HCT116 (cell line): ENCODE results near the gene FAM118A. TPM values are rescaled to one million over a fixed set of nuclear protein-coding genes. Genes with fewer than 3 reads are reported as not detected.
"Not testable (repeated sequence)": the region's sequence is repeated elsewhere in the genome, so short reads cannot be mapped to it uniquely, and the experiment has no call there.

Source experiments
- ATAC-seq: fragments of 200-7000 bp; cut with Tn5 transposase; 2 replicates; pipeline ENCODE4 v1.9.1; 2020; ENCODE audit warnings: mild to moderate bottlenecking, moderate library complexity
- BruUV-seq: library from RNA; stranded (reverse); fragments of 400-500 nt; replicated peaks from 2 replicates; lab custom pipeline; 2021; lab: Mats Ljungman, UMichigan
- CTCF ChIA-PET: fragments of 300-600 bp; sonication (Branson Sonifier 250); formaldehyde crosslinking; loops from one replicate; lab custom pipeline; 2021; ENCODE audit warnings: antibody characterized with exemption; lab: Charles Lee
- POLR2A ChIA-PET: fragments of 300-600, 350-600 bp; sonication (Branson Sonifier 250); formaldehyde crosslinking; loops from one replicate; lab custom pipeline; 2021; ENCODE audit warnings: antibody characterized with exemption; lab: Charles Lee
- RAD21 ChIA-PET, 2 experiments: fragments of 300-600 bp; sonication (Branson Sonifier 250); formaldehyde crosslinking; loops; one replicate each; lab custom pipeline; 2023; ENCODE audit warnings: low total read pairs in 2 of 2; ENCODE audit not compliant: uncharacterized antibody in 2 of 2, unreplicated experiment in 2 of 2, low non-redundant PET in 1 of 2; lab: Charles Lee
- DNase-seq: peaks from one replicate; pipeline ENCODE4 v3.0.0-alpha.2; 2010; ENCODE audit warnings: low read depth, low spot score
- H2AFZ ChIP-seq: fragments of 200-600 bp; shearing (Covaris generic), sonication (generic); 2 replicates; pipeline ENCODE4 v1.6.1; 2017; ENCODE audit warnings: low read depth, mixed run types, mixed read lengths, antibody characterized with exemption, low read length; ENCODE audit not compliant: poor library complexity, severe bottlenecking
- H3K27ac ChIP-seq: 2 replicates; pipeline ENCODE4 v1.5.1; 2012; ENCODE audit warnings: low read depth, low read length
- H3K27me3 ChIP-seq: fragments of 200-600 bp; sonication (generic); 2 replicates; pipeline ENCODE4 v1.6.1; 2016; ENCODE audit warnings: mixed run types, low read length, mixed read lengths; ENCODE audit not compliant: insufficient read depth
- H3K36me3 ChIP-seq, 2 experiments: fragments of 200-500 bp in 1 of 2; fragments of 200-600 bp in 1 of 2; sonication (Bioruptor generic) in 1 of 2; sonication (generic) in 1 of 2; 2 replicates each; pipeline versions ENCODE4 v1.5.1 to v1.6.1; 2014 to 2016; ENCODE audit warnings: low read length in 2 of 2, inconsistent platforms in 1 of 2, mixed read lengths in 1 of 2, mixed run types in 1 of 2; ENCODE audit not compliant: insufficient read depth in 2 of 2, control insufficient read depth in 1 of 2
- H3K4me1 ChIP-seq, 2 experiments: fragments of 200-600 bp in 1 of 2; sonication (generic) in 1 of 2; 2 replicates each; pipeline versions ENCODE4 v1.5.1 to v1.6.1; 2012 to 2017; ENCODE audit warnings: low read length in 2 of 2, inconsistent platforms in 1 of 2, mild to moderate bottlenecking in 1 of 2, mixed read lengths in 1 of 2, mixed run types in 1 of 2, moderate library complexity in 1 of 2; ENCODE audit not compliant: insufficient read depth in 2 of 2, control insufficient read depth in 1 of 2
- H3K4me2 ChIP-seq: fragments of 200-600 bp; sonication (generic); 2 replicates; pipeline ENCODE4 v1.6.1; 2017; ENCODE audit warnings: mixed run types, low read length, mixed read lengths
- H3K4me3 ChIP-seq, 2 experiments: fragments of 200-600 bp in 1 of 2; sonication (generic) in 1 of 2; replicated peaks in 1 of 2; 2 replicates each; pipeline ENCODE4 v1.5.1; 2011 to 2016; ENCODE audit warnings: low read length in 2 of 2, control low read depth in 1 of 2, low read depth in 1 of 2, mild to moderate bottlenecking in 1 of 2, mixed read lengths in 1 of 2, mixed run types in 1 of 2
- H3K79me2 ChIP-seq: fragments of 200-600 bp; sonication (generic); 2 replicates; pipeline ENCODE4 v1.6.1; 2017; ENCODE audit warnings: mild to moderate bottlenecking, mixed run types, low read length, moderate library complexity, mixed read lengths; ENCODE audit not compliant: insufficient read depth
- H3K9ac ChIP-seq: fragments of 200-600 bp; sonication (generic); 2 replicates; pipeline ENCODE4 v1.6.1; 2016; ENCODE audit warnings: low read length, mixed read lengths
- H3K9me2 ChIP-seq: fragments of 200-600 bp; sonication (generic), shearing (Covaris generic); 2 replicates; pipeline ENCODE4 v1.6.1; 2017; ENCODE audit warnings: mixed run types, mild to moderate bottlenecking, moderate library complexity; ENCODE audit not compliant: insufficient read depth
- H3K9me3 ChIP-seq, 2 experiments: fragments of 200-500 bp in 1 of 2; fragments of 200-600 bp in 1 of 2; sonication (Bioruptor generic) in 1 of 2; sonication (generic) in 1 of 2; 2 replicates each; pipeline ENCODE4 v1.6.1; 2014 to 2017; ENCODE audit warnings: low read length in 2 of 2, mixed read lengths in 2 of 2, inconsistent platforms in 1 of 2, low read depth in 1 of 2, mild to moderate bottlenecking in 1 of 2, mixed run types in 1 of 2, moderate library complexity in 1 of 2; ENCODE audit not compliant: control insufficient read depth in 1 of 2, insufficient read depth in 1 of 2
- H4K20me1 ChIP-seq: fragments of 200-600 bp; sonication (generic), shearing (Covaris generic); 2 replicates; pipeline ENCODE4 v1.6.1; 2017; ENCODE audit warnings: mixed run types, mild to moderate bottlenecking, moderate library complexity; ENCODE audit not compliant: insufficient read depth
- ELF1 ChIP-seq: IDR thresholded peaks from 2 replicates; pipeline ENCODE4 v1.6.1; 2012; ENCODE audit warnings: low read depth, borderline replicate concordance
- EZH2 ChIP-seq: fragments of 200-600 bp; sonication (generic); IDR thresholded peaks from 2 replicates; pipeline ENCODE4 v1.6.1; 2017; ENCODE audit warnings: antibody characterized with exemption, mixed run types
- JUND ChIP-seq: IDR thresholded peaks from 2 replicates; pipeline ENCODE4 v1.6.1; 2012
- MAX ChIP-seq: IDR thresholded peaks from 2 replicates; pipeline ENCODE4 v1.6.1; 2012
- SIN3A ChIP-seq: IDR thresholded peaks from 2 replicates; pipeline ENCODE4 v1.6.1; 2012; ENCODE audit warnings: low read depth
- YY1 ChIP-seq: IDR thresholded peaks from 2 replicates; pipeline ENCODE4 v1.6.1; 2011; ENCODE audit warnings: low read length, low read depth, moderate library complexity, mild to moderate bottlenecking; ENCODE audit not compliant: insufficient replicate concordance; ENCODE audit errors: extremely low read depth
- ZFX ChIP-seq: fragments of 450-650 bp; IDR thresholded peaks from 2 replicates; pipeline ENCODE4 v1.6.1; 2017
- intact Hi-C: fragments of 100-400 bp; cut with micrococcal nuclease; formaldehyde crosslinking; loops from 2 replicates; pipeline ENCODE4 v1.10.0; 2022
- total RNA-seq: library from RNA; stranded (reverse); gene quantifications from one replicate; pipeline ENCODE4 v1.2.1, GENCODE V29; 2021; ENCODE audit not compliant: unreplicated experiment

FAM118A gene
- total RNA-seq, 1 experiment from 2014 or later = 43.2 TPM

DNA sequence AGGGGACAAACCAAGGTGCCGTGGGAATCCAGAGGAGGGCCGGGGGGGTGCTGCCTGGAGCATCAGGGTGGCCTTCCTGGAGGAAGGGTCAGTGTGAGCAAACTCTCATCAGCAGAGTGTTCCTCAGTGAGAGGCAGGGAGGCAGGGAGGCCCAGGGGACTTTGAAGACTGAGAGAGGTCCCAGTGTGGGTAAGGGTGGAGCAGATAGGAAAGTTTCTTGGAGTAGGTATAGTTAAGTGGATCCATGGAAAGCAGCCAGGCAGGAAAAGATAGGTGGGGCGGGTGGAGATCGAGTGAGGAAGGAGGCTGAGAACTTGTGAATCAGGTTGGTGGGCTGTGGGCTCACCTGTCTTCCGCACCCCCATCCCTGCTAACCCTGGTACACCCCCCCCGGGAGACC, 15.7 kb upstream of the FAM118A start:
- H3K36me3 ChIP-seq = no peaks in the 10 kb centered on the region
- H3K27ac ChIP-seq = no peak overlapping the region
- H3K79me2 ChIP-seq = no peaks in the 10 kb centered on the region
- H2AFZ ChIP-seq = no peak overlapping the region
- ATAC-seq = no peak
- DNase-seq = no peak
- H3K9ac ChIP-seq = no peak overlapping the region
- H3K4me2 ChIP-seq = no peak overlapping the region
- no peaks in the 10 kb centered on the region for H3K27me3 ChIP-seq
- CTCF ChIA-PET = no interaction called here
- intact Hi-C loops = no loop called here
- POLR2A ChIA-PET = no interaction called here
- no peaks in the 10 kb centered on the region for H4K20me1 ChIP-seq
- no peaks in the 10 kb centered on the region for H3K9me3 ChIP-seq
- no TSS peak for BruUV-seq
- no peaks in the 10 kb centered on the region for H3K9me2 ChIP-seq
- no peak overlapping the region for H3K4me3 ChIP-seq
- peaks cover 9 to 22% of the 10 kb centered on the region in 2 experiments; a peak in 3 of 4 replicates for H3K4me1 ChIP-seq
- RAD21 ChIA-PET = no interaction called here
- TF ChIP-seq ELF1 (no peak), MAX (no peak), EZH2 (no peak), YY1 (no peak), ZFX (no peak), SIN3A (no peak), JUND (no peak)

DNA sequence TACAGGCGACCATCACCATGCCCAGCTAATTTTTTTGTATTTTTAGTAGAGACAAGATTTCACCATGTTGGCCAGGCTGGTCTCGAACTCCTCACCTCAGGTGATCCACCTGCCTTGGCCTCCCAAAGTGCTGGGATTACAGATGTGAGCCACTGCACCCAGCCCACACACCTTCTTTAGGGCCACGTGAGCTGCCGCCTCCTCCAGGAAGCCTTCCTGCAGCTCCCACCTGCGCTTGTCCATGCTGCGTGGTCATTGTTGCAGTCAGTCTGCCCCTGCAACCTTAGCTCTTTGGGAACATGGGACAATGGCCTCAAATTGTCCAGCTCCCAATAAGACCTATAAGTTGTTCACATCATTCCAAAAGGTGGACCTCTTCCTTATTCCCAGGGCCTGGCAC, 14.7 kb upstream of the FAM118A start:
- intact Hi-C loops = not testable (repeated sequence)

More for the DNA sequence above, 14.7 kb upstream of the FAM118A start:
- H2AFZ ChIP-seq, ATAC-seq, H3K9me3 ChIP-seq, H3K4me3 ChIP-seq, H3K27me3 ChIP-seq, BruUV-seq, H3K36me3 ChIP-seq, CTCF ChIA-PET, RAD21 ChIA-PET, H3K9ac ChIP-seq, POLR2A ChIA-PET, DNase-seq, H3K27ac ChIP-seq, H3K4me2 ChIP-seq, H4K20me1 ChIP-seq, H3K79me2 ChIP-seq, H3K9me2 ChIP-seq: not testable (repeated sequence)
- peaks cover 9 to 20% of the 10 kb centered on the region in 2 experiments; a peak in 3 of 4 replicates for H3K4me1 ChIP-seq
